ENCODE data around the gene PIK3R3. TPM values are rescaled to one million over a fixed set of nuclear protein-coding genes. Genes with fewer than 3 reads are reported as not detected.

PIK3R3 gene
- total RNA-seq, 2 donors from 2014 or later = 6.2 to 12.9 TPM

DNA sequence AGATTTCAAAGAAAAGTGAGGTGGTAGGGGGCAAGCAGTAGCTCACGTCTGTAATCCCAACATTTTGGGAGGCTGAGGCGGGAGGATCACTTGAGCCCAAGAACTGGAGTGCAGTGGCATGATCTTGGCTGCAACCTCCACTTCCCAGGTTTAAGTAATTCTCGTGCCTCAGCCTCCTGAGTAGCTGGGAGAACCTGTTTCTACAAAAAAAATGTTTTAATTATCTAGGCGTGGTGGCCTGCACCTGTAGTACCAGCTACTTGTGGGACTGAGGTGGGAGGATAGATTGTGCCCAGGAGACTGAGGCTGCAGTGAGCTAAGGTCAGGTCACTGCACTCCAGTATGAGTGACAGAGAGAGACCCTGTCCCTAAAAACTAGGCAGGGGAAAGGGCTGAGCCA, 39.9 kb upstream of the PIK3R3 start:
- no peaks in the 10 kb centered on the region for H3K9me3 ChIP-seq
- no peak for ATAC-seq
- intact Hi-C loops (cut with DNase I) = no loop called here
- no peak for TF ChIP-seq POLR2A (IDR thresholded peaks at IDR 0.05)
- TF ChIP-seq, protein P1, sequence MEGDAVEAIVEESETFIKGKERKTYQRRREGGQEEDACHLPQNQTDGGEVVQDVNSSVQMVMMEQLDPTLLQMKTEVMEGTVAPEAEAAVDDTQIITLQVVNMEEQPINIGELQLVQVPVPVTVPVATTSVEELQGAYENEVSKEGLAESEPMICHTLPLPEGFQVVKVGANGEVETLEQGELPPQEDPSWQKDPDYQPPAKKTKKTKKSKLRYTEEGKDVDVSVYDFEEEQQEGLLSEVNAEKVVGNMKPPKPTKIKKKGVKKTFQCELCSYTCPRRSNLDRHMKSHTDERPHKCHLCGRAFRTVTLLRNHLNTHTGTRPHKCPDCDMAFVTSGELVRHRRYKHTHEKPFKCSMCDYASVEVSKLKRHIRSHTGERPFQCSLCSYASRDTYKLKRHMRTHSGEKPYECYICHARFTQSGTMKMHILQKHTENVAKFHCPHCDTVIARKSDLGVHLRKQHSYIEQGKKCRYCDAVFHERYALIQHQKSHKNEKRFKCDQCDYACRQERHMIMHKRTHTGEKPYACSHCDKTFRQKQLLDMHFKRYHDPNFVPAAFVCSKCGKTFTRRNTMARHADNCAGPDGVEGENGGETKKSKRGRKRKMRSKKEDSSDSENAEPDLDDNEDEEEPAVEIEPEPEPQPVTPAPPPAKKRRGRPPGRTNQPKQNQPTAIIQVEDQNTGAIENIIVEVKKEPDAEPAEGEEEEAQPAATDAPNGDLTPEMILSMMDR (IDR thresholded peaks at IDR 0.05) = no peak
- peaks cover 21% of the 10 kb centered on the region for H3K4me1 ChIP-seq
- DNase-seq = no peak
- H3K36me3 ChIP-seq (replicated peaks in 1 of 2; ENCODE audit: insufficient read depth in 1 of 2, low read depth in 2 of 2) = no peaks in the 10 kb centered on the region
- peak overlapping the region in 1 of 4 donors; percentile 51 for H3K27ac ChIP-seq
- H3K4me3 ChIP-seq = no peak overlapping the region
- H3K27me3 ChIP-seq = no peaks in the 10 kb centered on the region
- 75 to 78% methylated on average over 4 of the region's 4 CpGs for WGBS, 2 donors

DNA sequence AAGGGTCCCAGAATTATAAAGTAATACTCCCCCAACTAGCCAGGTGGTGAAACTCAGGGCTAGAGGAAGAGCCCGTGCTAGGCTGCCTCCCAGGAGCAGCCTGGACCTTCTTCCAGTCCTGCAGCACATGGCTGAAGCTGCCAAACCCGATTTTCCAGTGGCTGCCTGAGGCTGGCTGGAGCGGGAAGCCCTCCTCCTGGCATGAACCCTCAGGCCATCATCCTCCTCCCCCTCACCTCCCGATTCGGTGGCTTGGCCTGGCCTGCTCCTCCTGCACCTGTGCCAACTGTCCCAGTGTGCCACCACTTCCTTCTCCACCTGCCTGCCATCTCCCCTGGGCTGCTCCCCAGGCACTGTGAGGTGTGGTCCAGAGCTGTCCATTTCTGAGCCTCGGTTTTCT, 39.4 kb upstream of the PIK3R3 start:
- no peaks in the 10 kb centered on the region for H3K9me3 ChIP-seq
- no peaks in the 10 kb centered on the region for H3K36me3 ChIP-seq (replicated peaks in 1 of 2; ENCODE audit: insufficient read depth in 1 of 2, low read depth in 2 of 2)
- ATAC-seq (peak; percentile 55), DNase-seq (peak; percentile 47 to 79 (median 67))
- H3K4me1 ChIP-seq = peaks cover 25% of the 10 kb centered on the region
- TF ChIP-seq, protein P1 (IDR thresholded peaks at IDR 0.05) = no peak
- no peak for TF ChIP-seq POLR2A (IDR thresholded peaks at IDR 0.05)
- intact Hi-C loops (cut with DNase I) = no loop called here
- peak overlapping the region in 2 of 4 donors; percentile 49 to 51 for H3K27ac ChIP-seq
- 15% methylated on average over 6 of the region's 6 CpGs; no CpG with 5 or more reads in 1 of the 2 donors for WGBS, 2 donors
- H3K27me3 ChIP-seq = peaks cover 0 to 4% of the 10 kb centered on the region in 2 donors
- H3K4me3 ChIP-seq = no peak overlapping the region

DNA sequence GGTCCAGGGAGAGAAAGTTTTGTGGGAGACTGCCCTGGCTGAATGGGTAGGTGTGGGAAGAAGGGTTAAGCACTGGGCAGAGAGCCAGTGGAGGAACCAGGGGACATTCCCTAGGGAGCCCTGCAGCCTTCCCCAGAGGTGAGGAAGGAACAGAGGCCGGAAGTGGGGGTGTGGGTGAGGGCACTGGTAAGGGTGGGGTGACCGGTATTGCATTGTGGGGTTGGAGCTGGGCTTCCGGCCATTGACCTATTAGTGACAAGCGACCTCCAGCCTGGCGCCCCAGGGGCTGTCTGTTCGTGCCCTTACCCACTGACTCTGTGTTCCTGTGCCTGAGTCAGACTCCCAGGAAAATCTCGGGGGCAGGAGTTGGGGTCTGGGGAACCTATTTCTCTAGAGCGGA, 38.9 kb upstream of the PIK3R3 start:
- intact Hi-C loops (cut with DNase I) = no loop called here
- Histone ChIP-seq H3K27me3 (peaks cover 0 to 5% of the 10 kb centered on the region in 2 donors), H3K4me1 (peaks cover 28% of the 10 kb centered on the region), H3K4me3 (no peak overlapping the region), H3K9me3 (no peaks in the 10 kb centered on the region), H3K36me3 (replicated peaks in 1 of 2; ENCODE audit: insufficient read depth in 1 of 2, low read depth in 2 of 2) (no peaks in the 10 kb centered on the region), H3K27ac (peak overlapping the region in 2 of 4 donors; percentile 49 to 51)
- DNase-seq = no peak
- ATAC-seq = no peak
- WGBS, 2 donors = 69 to 81% methylated on average over 8 of the region's 8 CpGs
- TF ChIP-seq POLR2A (IDR thresholded peaks at IDR 0.05) = no peak
- TF ChIP-seq, protein P1 (IDR thresholded peaks at IDR 0.05) = no peak

DNA sequence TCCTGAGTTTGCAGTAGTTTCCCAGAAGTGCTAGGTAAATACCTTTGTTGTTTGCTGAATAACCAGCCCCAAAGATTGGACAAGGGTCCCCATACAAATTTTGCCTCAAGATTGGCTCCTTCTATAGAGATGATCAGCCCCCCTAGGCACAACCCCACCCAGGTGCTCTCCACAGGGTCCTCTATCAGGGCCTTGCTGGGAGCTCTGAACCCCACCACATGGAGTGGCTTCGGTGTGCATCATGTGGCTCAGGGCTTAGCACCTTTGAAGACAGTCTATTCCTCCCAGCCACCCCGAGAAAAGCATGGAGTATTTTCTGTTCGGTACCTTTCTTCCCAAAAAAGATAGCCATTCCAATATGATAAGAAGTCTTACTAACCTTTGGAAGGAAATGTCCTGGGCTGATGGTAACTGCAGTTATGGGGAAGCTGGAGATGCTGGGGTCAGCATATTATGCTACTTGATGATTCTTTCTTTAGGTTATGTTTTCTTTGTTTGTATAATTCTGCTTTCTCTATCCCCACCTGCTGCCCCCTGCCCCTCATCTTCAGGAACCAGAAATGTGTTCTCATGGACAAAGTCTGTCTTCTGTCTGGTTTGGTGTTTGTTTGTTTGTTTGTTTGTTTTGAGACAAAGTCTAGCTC, 37.5 kb upstream of the PIK3R3 start:
- peaks cover 0 to 5% of the 10 kb centered on the region in 2 donors for H3K27me3 ChIP-seq
- H3K4me1 ChIP-seq = peaks cover 28% of the 10 kb centered on the region
- WGBS, 2 donors = 77 to 79% methylated on average over 3 of the region's 3 CpGs
- TF ChIP-seq, protein P1 (IDR thresholded peaks at IDR 0.05) = no peak
- no peak for TF ChIP-seq POLR2A (IDR thresholded peaks at IDR 0.05)
- ATAC-seq = no peak
- H3K4me3 ChIP-seq = no peak overlapping the region
- no peak overlapping the region for H3K27ac ChIP-seq
- no peaks in the 10 kb centered on the region for H3K9me3 ChIP-seq
- no peak for DNase-seq
- intact Hi-C loops (cut with DNase I) = no loop called here
- no peaks in the 10 kb centered on the region for H3K36me3 ChIP-seq (replicated peaks in 1 of 2; ENCODE audit: insufficient read depth in 1 of 2, low read depth in 2 of 2)

DNA sequence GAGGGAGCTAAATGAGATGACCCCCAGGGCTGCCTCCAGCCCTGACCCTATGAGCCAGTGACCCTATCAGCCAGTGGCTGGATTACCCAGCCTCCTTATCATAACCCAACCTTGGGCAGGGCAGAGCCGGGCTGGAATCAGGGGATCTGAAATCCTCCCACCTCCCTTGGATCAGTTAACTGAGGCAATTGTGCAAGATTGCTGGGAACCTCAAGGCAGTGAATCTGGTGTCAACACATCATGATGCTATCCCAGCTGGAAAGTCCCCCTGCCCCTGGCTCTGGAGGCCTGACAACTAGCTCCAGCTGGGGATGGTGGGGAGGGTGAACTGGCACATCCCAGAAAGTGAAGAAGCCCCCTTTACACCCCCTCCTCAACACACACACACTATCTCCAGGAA, 36.0 kb upstream of the PIK3R3 start:
- H3K4me1 ChIP-seq = peaks cover 28% of the 10 kb centered on the region
- H3K27ac ChIP-seq = no peak overlapping the region
- H3K4me3 ChIP-seq = no peak overlapping the region
- DNase-seq (no peak), ATAC-seq (no peak)
- H3K9me3 ChIP-seq = no peaks in the 10 kb centered on the region
- intact Hi-C loops (cut with DNase I) = no loop called here
- no peaks in the 10 kb centered on the region for H3K36me3 ChIP-seq (replicated peaks in 1 of 2; ENCODE audit: insufficient read depth in 1 of 2, low read depth in 2 of 2)
- peaks cover 0 to 5% of the 10 kb centered on the region in 2 donors for H3K27me3 ChIP-seq
- WGBS, 2 donors = 40 to 92% methylated on average over 1 of the region's 1 CpG
- TF ChIP-seq, protein P1 (IDR thresholded peaks at IDR 0.05) = no peak
- no peak for TF ChIP-seq POLR2A (IDR thresholded peaks at IDR 0.05)
